IMR-90 (cell line): ENCODE results near the gene MRPL20. TPM values are rescaled to one million over a fixed set of nuclear protein-coding genes. Genes with fewer than 3 reads are reported as not detected.

Source experiments
- ATAC-seq: fragments of 200-7000 bp; cut with Tn5 transposase; 2 replicates; pipeline ENCODE4 v1.9.1; 2020; ENCODE audit warnings: low read depth, mild to moderate bottlenecking, moderate library complexity
- BruUV-seq: library from RNA; stranded (reverse); fragments of 400-500 nt; replicated peaks from 2 replicates; lab custom pipeline; 2021; lab: Mats Ljungman, UMichigan
- CTCF ChIA-PET: fragments of 300-600 bp; formaldehyde crosslinking; extraction: SDS; loops from one replicate; lab custom pipeline; 2021; ENCODE audit warnings: antibody characterized with exemption; lab: Yijun Ruan, JAX
- POLR2A ChIA-PET: fragments of 300-600 bp; sonication (Branson Sonifier 250); formaldehyde crosslinking; loops from one replicate; lab custom pipeline; 2022; ENCODE audit warnings: antibody characterized with exemption; ENCODE audit not compliant: unreplicated experiment; lab: Charles Lee
- DNase-seq: peaks from one replicate; pipeline ENCODE4 v3.0.0; 2013
- H2AFZ ChIP-seq: replicated peaks from 2 replicates; pipeline ENCODE3; 2013; ENCODE audit warnings: low read length, mild to moderate bottlenecking; ENCODE audit not compliant: poor library complexity
- H2AK5ac ChIP-seq: 2 replicates; pipeline ENCODE4 v1.6.1; 2013; ENCODE audit warnings: low read depth, low read length, inconsistent platforms
- H2AK9ac ChIP-seq: replicated peaks from 2 replicates; pipeline ENCODE3; 2013; ENCODE audit warnings: mild to moderate bottlenecking, low read depth, low read length, moderate library complexity; ENCODE audit not compliant: poor library complexity
- H2BK120ac ChIP-seq: 2 replicates; pipeline ENCODE4 v1.6.1; 2013; ENCODE audit warnings: low read depth, low read length, inconsistent platforms
- H2BK15ac ChIP-seq: 3 replicates; pipeline ENCODE4 v1.6.1; 2013; ENCODE audit warnings: low read depth, low read length, inconsistent platforms
- H2BK20ac ChIP-seq: 2 replicates; pipeline ENCODE4 v1.6.1; 2013; ENCODE audit warnings: low read depth, mild to moderate bottlenecking, inconsistent platforms, low read length, moderate library complexity
- H2BK5ac ChIP-seq: 2 replicates; pipeline ENCODE4 v1.6.1; 2013; ENCODE audit warnings: mild to moderate bottlenecking, low read depth, low read length, inconsistent platforms; ENCODE audit not compliant: poor library complexity, severe bottlenecking
- H3K14ac ChIP-seq: replicated peaks from 2 replicates; pipeline ENCODE4 v1.6.1; 2013; ENCODE audit warnings: low read depth, low read length, inconsistent platforms
- H3K18ac ChIP-seq: 2 replicates; pipeline ENCODE4 v1.6.1; 2013; ENCODE audit warnings: low read depth, low read length, control low read depth
- H3K23ac ChIP-seq: 2 replicates; pipeline ENCODE4 v1.6.1; 2013; ENCODE audit warnings: low read depth, low read length, inconsistent platforms
- H3K27ac ChIP-seq: 2 replicates; pipeline ENCODE4 v1.5.1; 2013; ENCODE audit warnings: mild to moderate bottlenecking, control low read depth, low read length; ENCODE audit not compliant: insufficient read depth
- H3K27me3 ChIP-seq: 2 replicates; pipeline ENCODE4 v1.6.1; 2013; ENCODE audit warnings: low read length; ENCODE audit not compliant: control insufficient read depth, insufficient read depth
- H3K36me3 ChIP-seq: 2 replicates; pipeline ENCODE4 v1.6.1; 2013; ENCODE audit warnings: low read length, mixed read lengths; ENCODE audit not compliant: control insufficient read depth, insufficient read depth
- H3K4ac ChIP-seq: 2 replicates; pipeline ENCODE4 v1.6.1; 2013; ENCODE audit warnings: low read depth, low read length, inconsistent platforms
- H3K4me1 ChIP-seq: 2 replicates; pipeline ENCODE4 v1.6.1; 2013; ENCODE audit warnings: low read length, mixed read lengths; ENCODE audit not compliant: control insufficient read depth, insufficient read depth
- H3K4me2 ChIP-seq: 2 replicates; pipeline ENCODE4 v1.6.1; 2013; ENCODE audit warnings: low read depth, mild to moderate bottlenecking, control low read depth, low read length, moderate library complexity
- H3K4me3 ChIP-seq: 2 replicates; pipeline ENCODE4 v1.5.1; 2013; ENCODE audit warnings: low read depth, mild to moderate bottlenecking, control low read depth, low read length, moderate library complexity; ENCODE audit not compliant: insufficient read depth
- H3K56ac ChIP-seq: 2 replicates; pipeline ENCODE4 v1.6.1; 2013; ENCODE audit warnings: low read length, inconsistent platforms; ENCODE audit not compliant: insufficient read depth; ENCODE audit errors: extremely low read depth
- H3K79me1 ChIP-seq, 2 experiments: 2 replicates each; pipeline ENCODE4 v1.6.1; 2013; ENCODE audit warnings: low read length in 2 of 2, inconsistent platforms in 1 of 2, low read depth in 1 of 2
- H3K9ac ChIP-seq: 2 replicates; pipeline ENCODE4 v1.6.1; 2013; ENCODE audit warnings: low read depth, low read length, control low read depth
- H3K9me1 ChIP-seq: 2 replicates; pipeline ENCODE4 v1.6.1; 2013; ENCODE audit warnings: low read length, inconsistent platforms; ENCODE audit not compliant: insufficient read depth
- H3K9me3 ChIP-seq: 2 replicates; pipeline ENCODE4 v1.6.1; 2013; ENCODE audit warnings: low read length; ENCODE audit not compliant: control insufficient read depth, insufficient read depth
- H4K20me1 ChIP-seq: 2 replicates; pipeline ENCODE4 v1.6.1; 2013; ENCODE audit warnings: low read length, inconsistent platforms; ENCODE audit not compliant: insufficient read depth
- H4K5ac ChIP-seq: 2 replicates; pipeline ENCODE4 v1.6.1; 2013; ENCODE audit warnings: mild to moderate bottlenecking, low read depth, low read length, control low read depth
- H4K8ac ChIP-seq, 2 experiments: 2 replicates each; pipeline ENCODE4 v1.6.1; 2013; ENCODE audit warnings: low read depth in 2 of 2, low read length in 2 of 2, control low read depth in 1 of 2, inconsistent platforms in 1 of 2
- H4K91ac ChIP-seq: 2 replicates; pipeline ENCODE4 v1.6.1; 2013; ENCODE audit warnings: low read depth, low read length, inconsistent platforms; ENCODE audit not compliant: insufficient read depth
- BHLHE40 ChIP-seq: fragments of 150-350 bp; IDR thresholded peaks from 2 replicates; pipeline ENCODE4 v1.6.1; 2016; ENCODE audit warnings: mild to moderate bottlenecking, low read depth, low read length
- CEBPB ChIP-seq: IDR thresholded peaks from 2 replicates; pipeline ENCODE4 v1.6.1; 2012; ENCODE audit warnings: low read depth, low read length, improper control_type of control experiment
- CHD1 ChIP-seq: IDR thresholded peaks from 2 replicates; pipeline ENCODE4 v1.6.1; 2012; ENCODE audit warnings: low read depth, low read length, improper control_type of control experiment
- FOS ChIP-seq: fragments of 150-350 bp; IDR thresholded peaks from 2 replicates; pipeline ENCODE4 v1.6.1; 2016; ENCODE audit warnings: low read depth, low read length
- MAFK ChIP-seq: IDR thresholded peaks from 2 replicates; pipeline ENCODE4 v1.6.1; 2012; ENCODE audit warnings: low read depth, low read length, improper control_type of control experiment
- MAZ ChIP-seq: IDR thresholded peaks from 2 replicates; pipeline ENCODE4 v1.6.1; 2012; ENCODE audit warnings: low read depth, mild to moderate bottlenecking, low read length, improper control_type of control experiment, moderate library complexity, borderline replicate concordance
- MXI1 ChIP-seq: IDR thresholded peaks from 2 replicates; pipeline ENCODE4 v1.6.1; 2012; ENCODE audit warnings: low read depth, mild to moderate bottlenecking, low read length, moderate library complexity, borderline replicate concordance
- NFE2L2 ChIP-seq: fragments of 150-350 bp; IDR thresholded peaks from 2 replicates; pipeline ENCODE4 v1.6.1; 2016; ENCODE audit warnings: low read depth, mild to moderate bottlenecking, low read length
- POLR2A ChIP-seq: IDR thresholded peaks from 2 replicates; pipeline ENCODE4 v1.6.1; 2012; ENCODE audit warnings: mild to moderate bottlenecking, low read depth, low read length
- RAD21 ChIP-seq: IDR thresholded peaks from 2 replicates; pipeline ENCODE4 v1.6.1; 2012; ENCODE audit warnings: low read length, improper control_type of control experiment
- RCOR1 ChIP-seq: IDR thresholded peaks from 2 replicates; pipeline ENCODE4 v1.6.1; 2012; ENCODE audit warnings: mild to moderate bottlenecking, low read length, improper control_type of control experiment; ENCODE audit not compliant: insufficient replicate concordance
- RFX5 ChIP-seq: IDR thresholded peaks from 2 replicates; pipeline ENCODE4 v1.8.0; 2012; ENCODE audit warnings: low read depth, mild to moderate bottlenecking, low read length, moderate library complexity
- SMC3 ChIP-seq: fragments of 150-350 bp; IDR thresholded peaks from 2 replicates; pipeline ENCODE4 v1.6.1; 2016; ENCODE audit warnings: low read depth, mild to moderate bottlenecking, antibody characterized with exemption, low read length, moderate library complexity
- WGBS, 2 experiments: methylation state at CpG; one replicate each; pipeline versions ENCODE4 v1.1.5 to v1.1.7; 2013; ENCODE audit warnings: missing lambda C conversion rate in 2 of 2; ENCODE audit not compliant: insufficient read length in 1 of 2; ENCODE audit errors: extremely low coverage in 2 of 2; 5-methylcytosine and 5-hydroxymethylcytosine counted together
- dilution Hi-C: fragments of 300-500 bp; cut with HindIII; formaldehyde crosslinking; loops from one replicate; pipeline ENCODE4 v1.14.3; 2018; ENCODE audit warnings: low sequenced_read_pairs; ENCODE audit not compliant: unreplicated experiment
- in situ Hi-C: fragments of 300-500 bp; cut with MboI; formaldehyde crosslinking; loops from 3 replicates; pipeline ENCODE4 v1.14.3; 2019; ENCODE audit warnings: low sequenced_read_pairs, inconsistent platforms, mixed read lengths
- intact Hi-C: fragments of 100-400 bp; cut with micrococcal nuclease; formaldehyde crosslinking; loops from 2 replicates; pipeline ENCODE4 v1.10.0; 2022
- polyA plus RNA-seq, 3 experiments: library from polyadenylated mRNA; depleted of rRNA; stranded (reverse); fragments of >200 nt; gene quantifications; 2 replicates each; pipeline ENCODE4 v1.2.3, GENCODE V29; 2012; ENCODE audit warnings: low replicate concordance in 1 of 3
- total RNA-seq: library from RNA; depleted of rRNA; stranded (reverse); fragments of >200 nt; gene quantifications from 2 replicates; pipeline ENCODE4 v1.2.3, GENCODE V29; 2012
- TF ChIP-seq, protein P1 (sequence below): fragments of 150-350 bp; IDR thresholded peaks from 2 replicates; pipeline ENCODE4 v1.6.1; 2017; ENCODE audit warnings: mild to moderate bottlenecking, antibody characterized with exemption, low read length, low read depth
- TF ChIP-seq, protein P2 (sequence below): fragments of 150-350 bp; IDR thresholded peaks from 2 replicates; pipeline ENCODE4 v1.6.1; 2016; ENCODE audit warnings: low read depth, mild to moderate bottlenecking, low read length, moderate library complexity, borderline replicate concordance
- TF ChIP-seq, protein P3 (sequence below): conservative IDR thresholded peaks from 2 replicates; pipeline ENCODE4 v1.5.1; 2012; ENCODE audit warnings: mild to moderate bottlenecking, low read depth, low read length, improper control_type of control experiment

The MRPL20 gene
- total and polyA plus RNA-seq, 2 of the 4 experiments (the other 2 are of a cell fraction) = 141 to 157 TPM

DNA sequence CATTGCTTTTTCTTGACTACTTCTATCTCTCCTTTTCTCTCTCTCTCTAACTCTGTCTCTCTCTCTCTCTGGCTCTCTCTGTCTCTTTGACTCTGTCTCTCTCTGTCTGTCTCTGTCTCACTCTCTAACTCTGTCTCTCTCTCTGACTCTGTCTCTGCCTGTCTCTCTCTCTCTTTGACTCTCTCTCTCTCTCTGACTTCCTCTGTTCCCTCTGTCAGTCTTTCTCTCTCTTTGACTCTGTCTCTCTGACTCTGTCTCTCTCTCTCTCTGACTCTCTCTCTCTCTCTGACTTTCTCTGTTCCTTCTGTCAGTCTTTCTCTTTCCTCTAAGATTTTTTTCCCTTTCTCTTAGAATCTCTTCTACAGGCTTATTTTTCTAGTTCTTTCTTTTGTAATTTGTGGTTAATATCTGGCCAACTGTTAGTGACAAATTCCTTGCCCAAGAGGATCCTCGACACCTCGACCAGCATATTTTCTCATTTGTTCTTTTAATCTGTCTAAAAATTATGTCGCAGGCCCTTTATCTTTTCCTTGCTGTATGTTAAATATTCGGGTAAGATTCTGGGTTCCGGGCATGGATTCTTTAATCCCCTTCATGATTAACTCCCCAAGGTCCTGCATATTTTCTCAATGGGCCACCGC is 42.1 kb upstream of the MRPL20 start, which contains the start of gene ATAD3C:
Gene ATAD3C, plus strand, starts transcription at position 591 of the 641 bp plus-strand sequence. CDS start 995 bp downstream, outside the sequence.
- no peaks in the 10 kb centered on the region for H3K79me1 ChIP-seq
- BruUV-seq = no TSS peak
- no peak within 1 kb of the TSS for H4K5ac ChIP-seq
- ChIA-PET POLR2A (no interaction called here), CTCF (interaction anchor here (1.9 kb wide), 1 partner anchor 8 kb away, joined by 6 read pairs; no protein-coding TSS in a partner anchor)
- in situ Hi-C loops = no loop called here
- no peaks in the 10 kb centered on the region for H3K9me3 ChIP-seq
- WGBS, 2 experiments = no CpG with 5 or more reads among the region's 6 CpGs
- TF ChIP-seq, protein P1, sequence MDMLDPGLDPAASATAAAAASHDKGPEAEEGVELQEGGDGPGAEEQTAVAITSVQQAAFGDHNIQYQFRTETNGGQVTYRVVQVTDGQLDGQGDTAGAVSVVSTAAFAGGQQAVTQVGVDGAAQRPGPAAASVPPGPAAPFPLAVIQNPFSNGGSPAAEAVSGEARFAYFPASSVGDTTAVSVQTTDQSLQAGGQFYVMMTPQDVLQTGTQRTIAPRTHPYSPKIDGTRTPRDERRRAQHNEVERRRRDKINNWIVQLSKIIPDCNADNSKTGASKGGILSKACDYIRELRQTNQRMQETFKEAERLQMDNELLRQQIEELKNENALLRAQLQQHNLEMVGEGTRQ = no peak
- TF ChIP-seq MAZ (no peak), MXI1 (no peak), FOS (no peak), MAFK (no peak), SMC3 (no peak), CHD1 (no peak), RFX5 (no peak), POLR2A (no peak), NFE2L2 (no peak), RCOR1 (no peak), BHLHE40 (no peak), CEBPB (no peak), RAD21 (no peak)
- TF ChIP-seq, protein P2, sequence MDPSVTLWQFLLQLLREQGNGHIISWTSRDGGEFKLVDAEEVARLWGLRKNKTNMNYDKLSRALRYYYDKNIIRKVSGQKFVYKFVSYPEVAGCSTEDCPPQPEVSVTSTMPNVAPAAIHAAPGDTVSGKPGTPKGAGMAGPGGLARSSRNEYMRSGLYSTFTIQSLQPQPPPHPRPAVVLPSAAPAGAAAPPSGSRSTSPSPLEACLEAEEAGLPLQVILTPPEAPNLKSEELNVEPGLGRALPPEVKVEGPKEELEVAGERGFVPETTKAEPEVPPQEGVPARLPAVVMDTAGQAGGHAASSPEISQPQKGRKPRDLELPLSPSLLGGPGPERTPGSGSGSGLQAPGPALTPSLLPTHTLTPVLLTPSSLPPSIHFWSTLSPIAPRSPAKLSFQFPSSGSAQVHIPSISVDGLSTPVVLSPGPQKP = no peak
- TF ChIP-seq, protein P3, sequence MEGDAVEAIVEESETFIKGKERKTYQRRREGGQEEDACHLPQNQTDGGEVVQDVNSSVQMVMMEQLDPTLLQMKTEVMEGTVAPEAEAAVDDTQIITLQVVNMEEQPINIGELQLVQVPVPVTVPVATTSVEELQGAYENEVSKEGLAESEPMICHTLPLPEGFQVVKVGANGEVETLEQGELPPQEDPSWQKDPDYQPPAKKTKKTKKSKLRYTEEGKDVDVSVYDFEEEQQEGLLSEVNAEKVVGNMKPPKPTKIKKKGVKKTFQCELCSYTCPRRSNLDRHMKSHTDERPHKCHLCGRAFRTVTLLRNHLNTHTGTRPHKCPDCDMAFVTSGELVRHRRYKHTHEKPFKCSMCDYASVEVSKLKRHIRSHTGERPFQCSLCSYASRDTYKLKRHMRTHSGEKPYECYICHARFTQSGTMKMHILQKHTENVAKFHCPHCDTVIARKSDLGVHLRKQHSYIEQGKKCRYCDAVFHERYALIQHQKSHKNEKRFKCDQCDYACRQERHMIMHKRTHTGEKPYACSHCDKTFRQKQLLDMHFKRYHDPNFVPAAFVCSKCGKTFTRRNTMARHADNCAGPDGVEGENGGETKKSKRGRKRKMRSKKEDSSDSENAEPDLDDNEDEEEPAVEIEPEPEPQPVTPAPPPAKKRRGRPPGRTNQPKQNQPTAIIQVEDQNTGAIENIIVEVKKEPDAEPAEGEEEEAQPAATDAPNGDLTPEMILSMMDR = no peak
- H3K27ac ChIP-seq = no peak within 1 kb of the TSS
- no peak within 1 kb of the TSS for H2AFZ ChIP-seq
- no peak within 1 kb of the TSS for H4K8ac ChIP-seq
- intact Hi-C loops = no loop called here
- no peak within 1 kb of the TSS for H2AK9ac ChIP-seq
- H3K9me1 ChIP-seq = no peaks in the 10 kb centered on the region
- H4K91ac ChIP-seq = no peak within 1 kb of the TSS
- no peak within 1 kb of the TSS for H2BK20ac ChIP-seq
- no peak within 1 kb of the TSS for H2BK120ac ChIP-seq
- H3K23ac ChIP-seq = no peak within 1 kb of the TSS
- H3K56ac ChIP-seq = no peak within 1 kb of the TSS
- ATAC-seq (no peak), DNase-seq (no peak)
- H3K4me1 ChIP-seq = no peaks in the 10 kb centered on the region
- H3K4me2 ChIP-seq = no peak within 1 kb of the TSS
- H2BK15ac ChIP-seq = no peak within 1 kb of the TSS
- no peaks in the 10 kb centered on the region for H3K36me3 ChIP-seq
- H2BK5ac ChIP-seq = no peak within 1 kb of the TSS
- H3K14ac ChIP-seq = no peak within 1 kb of the TSS
- peaks cover 8% of the 10 kb centered on the region for H3K27me3 ChIP-seq
- H3K4me3 ChIP-seq = no peak within 1 kb of the TSS
- H4K20me1 ChIP-seq = no peaks in the 10 kb centered on the region
- no peak within 1 kb of the TSS for H3K18ac ChIP-seq
- H3K9ac ChIP-seq = no peak within 1 kb of the TSS
- H2AK5ac ChIP-seq = no peak within 1 kb of the TSS
- no peak within 1 kb of the TSS for H3K4ac ChIP-seq
- dilution Hi-C loops = no loop called here
